Measurements from ENCODE around the gene CDH13.

- TF ChIP-seq TAF1 (IDR thresholded peaks at IDR 0.05; ENCODE audit: low read depth, low read length) = no peak
- no peak for TF ChIP-seq CBX5 (IDR thresholded peaks at IDR 0.05; ENCODE audit: low read depth, low read length)
- TF ChIP-seq, protein P1, sequence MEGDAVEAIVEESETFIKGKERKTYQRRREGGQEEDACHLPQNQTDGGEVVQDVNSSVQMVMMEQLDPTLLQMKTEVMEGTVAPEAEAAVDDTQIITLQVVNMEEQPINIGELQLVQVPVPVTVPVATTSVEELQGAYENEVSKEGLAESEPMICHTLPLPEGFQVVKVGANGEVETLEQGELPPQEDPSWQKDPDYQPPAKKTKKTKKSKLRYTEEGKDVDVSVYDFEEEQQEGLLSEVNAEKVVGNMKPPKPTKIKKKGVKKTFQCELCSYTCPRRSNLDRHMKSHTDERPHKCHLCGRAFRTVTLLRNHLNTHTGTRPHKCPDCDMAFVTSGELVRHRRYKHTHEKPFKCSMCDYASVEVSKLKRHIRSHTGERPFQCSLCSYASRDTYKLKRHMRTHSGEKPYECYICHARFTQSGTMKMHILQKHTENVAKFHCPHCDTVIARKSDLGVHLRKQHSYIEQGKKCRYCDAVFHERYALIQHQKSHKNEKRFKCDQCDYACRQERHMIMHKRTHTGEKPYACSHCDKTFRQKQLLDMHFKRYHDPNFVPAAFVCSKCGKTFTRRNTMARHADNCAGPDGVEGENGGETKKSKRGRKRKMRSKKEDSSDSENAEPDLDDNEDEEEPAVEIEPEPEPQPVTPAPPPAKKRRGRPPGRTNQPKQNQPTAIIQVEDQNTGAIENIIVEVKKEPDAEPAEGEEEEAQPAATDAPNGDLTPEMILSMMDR (IDR thresholded peaks at IDR 0.05; ENCODE audit: control extremely low read depth in 1 of 3, insufficient read depth in 1 of 3, low read depth in 1 of 3, low read length in 3 of 3) = no peak
- no peak for TF ChIP-seq RNF2 (IDR thresholded peaks at IDR 0.05; ENCODE audit: borderline replicate concordance, low read depth, low read length, missing control alignments, poor library complexity, severe bottlenecking)
Measured at GRCh38 chr16:83599789-83600462, 973.2 kb downstream of the CDH13 start.
